Type B pancreatic cell (in vitro differentiated cells): ENCODE data around the gene CDS1. TPM values are rescaled to one million over a fixed set of nuclear protein-coding genes. Genes with fewer than 3 reads are reported as not detected.

Experiments used
- DNase-seq: peaks from one replicate; pipeline ENCODE4 v3.0.0; 2021; ENCODE audit warnings: mixed read lengths; ENCODE audit not compliant: unreplicated experiment; ENCODE audit errors: extremely low spot score
- H3K27ac Mint-ChIP-seq: 2 replicates; pipeline ENCODE4 v1.8.0; 2021; ENCODE audit warnings: mild to moderate bottlenecking, mixed read lengths
- H3K27me3 Mint-ChIP-seq: 2 replicates; pipeline ENCODE4 v1.8.0; 2021; ENCODE audit warnings: mixed read lengths
- H3K36me3 Mint-ChIP-seq: 2 replicates; pipeline ENCODE4 v1.8.0; 2021; ENCODE audit warnings: mixed read lengths
- H3K4me1 Mint-ChIP-seq: one replicate; pipeline ENCODE4 v1.8.0; 2021; ENCODE audit warnings: mixed read lengths; ENCODE audit not compliant: unreplicated experiment
- H3K4me3 Mint-ChIP-seq: 2 replicates; pipeline ENCODE4 v1.8.0; 2021; ENCODE audit warnings: mild to moderate bottlenecking, mixed read lengths
- H3K9me3 Mint-ChIP-seq: 2 replicates; pipeline ENCODE4 v1.8.0; 2021; ENCODE audit warnings: mixed read lengths
- total RNA-seq: library from RNA; stranded (reverse); gene quantifications from 2 replicates; pipeline ENCODE4 v1.2.1, GENCODE V29; 2021; ENCODE audit warnings: low replicate concordance
- TF ChIP-seq, protein P1 (sequence below): fragments of 200-600 bp; sonication (generic); conservative IDR thresholded peaks from 2 replicates; pipeline ENCODE4 v1.5.0; 2021; ENCODE audit warnings: antibody characterized with exemption, mild to moderate bottlenecking

Gene CDS1
- total RNA-seq, 1 donor from 2014 or later = 15.1 TPM

DNA sequence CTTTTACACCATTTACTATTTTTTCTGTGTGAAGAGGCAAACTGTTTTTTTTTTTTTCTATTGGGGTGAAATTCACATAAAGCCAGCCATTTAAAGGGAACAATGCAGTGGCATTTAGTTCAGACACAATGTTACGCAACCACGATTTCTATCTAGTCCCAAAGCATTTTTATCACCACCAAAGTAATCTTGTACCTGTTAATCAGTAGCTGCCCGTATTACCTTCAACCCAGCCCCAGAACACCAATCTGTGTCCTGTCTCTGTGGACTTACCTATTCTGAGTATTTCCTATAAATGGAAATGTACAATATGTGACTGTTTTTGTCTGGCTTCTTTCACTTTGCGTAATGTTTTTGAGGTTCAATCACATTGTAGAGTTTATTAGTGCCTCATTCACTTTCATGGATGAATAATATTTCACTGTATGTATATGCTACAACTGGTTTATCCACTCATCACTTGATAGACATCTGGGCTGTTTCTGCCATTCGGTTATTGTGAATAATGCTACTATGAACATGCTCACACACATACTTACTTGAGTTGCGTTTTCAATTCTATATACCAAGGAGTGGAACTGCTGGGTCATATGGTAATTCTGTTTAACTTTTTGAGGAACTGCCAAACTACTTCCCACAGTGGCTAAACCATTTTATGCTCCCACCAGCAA is 116.2 kb downstream of the CDS1 start:
- no peaks in the 10 kb centered on the region for H3K4me1 Mint-ChIP-seq
- DNase-seq = no peak
- no peaks in the 10 kb centered on the region for H3K27me3 Mint-ChIP-seq
- H3K9me3 Mint-ChIP-seq = no peaks in the 10 kb centered on the region
- peaks cover 34% of the 10 kb centered on the region for H3K36me3 Mint-ChIP-seq
- TF ChIP-seq, protein P1, sequence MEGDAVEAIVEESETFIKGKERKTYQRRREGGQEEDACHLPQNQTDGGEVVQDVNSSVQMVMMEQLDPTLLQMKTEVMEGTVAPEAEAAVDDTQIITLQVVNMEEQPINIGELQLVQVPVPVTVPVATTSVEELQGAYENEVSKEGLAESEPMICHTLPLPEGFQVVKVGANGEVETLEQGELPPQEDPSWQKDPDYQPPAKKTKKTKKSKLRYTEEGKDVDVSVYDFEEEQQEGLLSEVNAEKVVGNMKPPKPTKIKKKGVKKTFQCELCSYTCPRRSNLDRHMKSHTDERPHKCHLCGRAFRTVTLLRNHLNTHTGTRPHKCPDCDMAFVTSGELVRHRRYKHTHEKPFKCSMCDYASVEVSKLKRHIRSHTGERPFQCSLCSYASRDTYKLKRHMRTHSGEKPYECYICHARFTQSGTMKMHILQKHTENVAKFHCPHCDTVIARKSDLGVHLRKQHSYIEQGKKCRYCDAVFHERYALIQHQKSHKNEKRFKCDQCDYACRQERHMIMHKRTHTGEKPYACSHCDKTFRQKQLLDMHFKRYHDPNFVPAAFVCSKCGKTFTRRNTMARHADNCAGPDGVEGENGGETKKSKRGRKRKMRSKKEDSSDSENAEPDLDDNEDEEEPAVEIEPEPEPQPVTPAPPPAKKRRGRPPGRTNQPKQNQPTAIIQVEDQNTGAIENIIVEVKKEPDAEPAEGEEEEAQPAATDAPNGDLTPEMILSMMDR = no peak
- peak overlapping the region; percentile 9 for H3K27ac Mint-ChIP-seq
- H3K4me3 Mint-ChIP-seq = no peak overlapping the region

Other genes with a start within 250 kb of the CDS1 start
- 14.4 and 14.9 TPM in 2 replicates for gene NKX6-1, start 83.8 kb upstream of the CDS1 start, total RNA-seq